Measurements from ENCODE around the gene SERPINH1. TPM values are rescaled to one million over a fixed set of nuclear protein-coding genes. Genes with fewer than 3 reads are reported as not detected.

Gene SERPINH1
- total RNA-seq, 1 donor from 2014 or later = 1,290 TPM

DNA sequence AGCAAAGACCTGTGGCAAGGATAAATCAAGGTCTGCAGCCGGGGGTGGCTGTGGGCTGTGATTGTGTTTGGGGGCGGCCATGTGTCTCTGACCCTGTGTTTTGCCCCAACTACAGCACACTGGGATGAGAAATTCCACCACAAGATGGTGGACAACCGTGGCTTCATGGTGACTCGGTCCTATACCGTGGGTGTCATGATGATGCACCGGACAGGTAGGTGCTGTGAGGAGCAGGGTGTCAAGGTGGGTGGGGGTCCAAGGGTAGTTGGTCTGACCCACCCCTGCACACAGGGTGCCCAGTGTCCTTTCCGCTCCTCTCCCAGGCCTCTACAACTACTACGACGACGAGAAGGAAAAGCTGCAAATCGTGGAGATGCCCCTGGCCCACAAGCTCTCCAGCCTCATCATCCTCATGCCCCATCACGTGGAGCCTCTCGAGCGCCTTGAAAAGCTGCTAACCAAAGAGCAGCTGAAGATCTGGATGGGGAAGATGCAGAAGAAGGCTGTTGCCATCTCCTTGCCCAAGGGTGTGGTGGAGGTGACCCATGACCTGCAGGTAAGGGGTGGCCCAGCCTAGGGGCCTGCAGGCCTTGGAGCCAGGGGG is 6.7 kb downstream of the SERPINH1 start:
- peak overlapping the region; percentile 38 to 100 for H3K27ac ChIP-seq
- peaks cover 11 to 48% of the 10 kb centered on the region in 2 donors for H3K4me1 ChIP-seq

DNA sequence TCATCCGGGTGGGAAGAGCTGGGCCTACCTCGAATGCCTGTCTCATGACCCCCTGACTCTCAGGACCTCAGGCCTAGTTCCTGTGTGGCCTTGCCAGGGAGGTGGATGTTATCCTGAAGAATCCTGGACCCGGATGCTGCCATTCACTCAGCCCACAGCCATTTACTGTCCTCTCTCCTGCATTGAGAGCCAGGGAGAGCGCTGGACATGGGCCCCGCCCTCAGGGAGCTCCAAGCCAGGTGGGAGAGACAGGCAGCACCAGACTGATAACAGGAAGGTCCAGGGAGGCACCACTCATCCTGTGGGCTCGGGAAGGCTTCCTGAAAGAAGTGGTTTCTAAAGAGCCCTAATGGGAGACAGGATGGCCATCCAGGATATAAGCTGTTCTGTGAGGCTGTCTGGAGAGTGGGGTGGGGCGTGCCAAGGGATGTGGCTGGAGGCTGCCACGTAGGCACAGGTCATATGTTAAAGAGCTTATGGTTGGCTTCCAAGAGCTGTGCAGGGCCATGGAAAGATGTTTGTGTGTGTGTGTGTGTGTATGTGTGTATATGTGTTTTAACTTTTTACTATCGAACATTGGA is 8.6 kb downstream of the SERPINH1 start:
- no peak for DNase-seq (ENCODE audit: low spot score in 2 of 2)
- Histone ChIP-seq H3K27ac (peak overlapping the region; percentile 17 to 57), H3K9me3 (no peaks in the 10 kb centered on the region), H3K36me3 (peaks cover 81 to 82% of the 10 kb centered on the region in 2 donors), H3K4me3 (no peak overlapping the region), H3K27me3 (no peaks in the 10 kb centered on the region), H3K4me1 (peaks cover 3 to 34% of the 10 kb centered on the region in 2 donors)
- TF ChIP-seq, protein P1, sequence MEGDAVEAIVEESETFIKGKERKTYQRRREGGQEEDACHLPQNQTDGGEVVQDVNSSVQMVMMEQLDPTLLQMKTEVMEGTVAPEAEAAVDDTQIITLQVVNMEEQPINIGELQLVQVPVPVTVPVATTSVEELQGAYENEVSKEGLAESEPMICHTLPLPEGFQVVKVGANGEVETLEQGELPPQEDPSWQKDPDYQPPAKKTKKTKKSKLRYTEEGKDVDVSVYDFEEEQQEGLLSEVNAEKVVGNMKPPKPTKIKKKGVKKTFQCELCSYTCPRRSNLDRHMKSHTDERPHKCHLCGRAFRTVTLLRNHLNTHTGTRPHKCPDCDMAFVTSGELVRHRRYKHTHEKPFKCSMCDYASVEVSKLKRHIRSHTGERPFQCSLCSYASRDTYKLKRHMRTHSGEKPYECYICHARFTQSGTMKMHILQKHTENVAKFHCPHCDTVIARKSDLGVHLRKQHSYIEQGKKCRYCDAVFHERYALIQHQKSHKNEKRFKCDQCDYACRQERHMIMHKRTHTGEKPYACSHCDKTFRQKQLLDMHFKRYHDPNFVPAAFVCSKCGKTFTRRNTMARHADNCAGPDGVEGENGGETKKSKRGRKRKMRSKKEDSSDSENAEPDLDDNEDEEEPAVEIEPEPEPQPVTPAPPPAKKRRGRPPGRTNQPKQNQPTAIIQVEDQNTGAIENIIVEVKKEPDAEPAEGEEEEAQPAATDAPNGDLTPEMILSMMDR (IDR thresholded peaks at IDR 0.05) = no peak
- intact Hi-C loops (cut with DNase I) = no loop called here

More for the DNA sequence above, 6.7 kb downstream of the SERPINH1 start:
- intact Hi-C loops (cut with DNase I) = no loop called here
- Histone ChIP-seq H3K36me3 (peaks cover 80 to 87% of the 10 kb centered on the region in 2 donors), H3K4me3 (no peak overlapping the region), H3K9me3 (no peaks in the 10 kb centered on the region), H3K27me3 (no peaks in the 10 kb centered on the region)
- DNase-seq (ENCODE audit: low spot score in 2 of 2) = no peak
- TF ChIP-seq, protein P1 (IDR thresholded peaks at IDR 0.05) = no peak

DNA sequence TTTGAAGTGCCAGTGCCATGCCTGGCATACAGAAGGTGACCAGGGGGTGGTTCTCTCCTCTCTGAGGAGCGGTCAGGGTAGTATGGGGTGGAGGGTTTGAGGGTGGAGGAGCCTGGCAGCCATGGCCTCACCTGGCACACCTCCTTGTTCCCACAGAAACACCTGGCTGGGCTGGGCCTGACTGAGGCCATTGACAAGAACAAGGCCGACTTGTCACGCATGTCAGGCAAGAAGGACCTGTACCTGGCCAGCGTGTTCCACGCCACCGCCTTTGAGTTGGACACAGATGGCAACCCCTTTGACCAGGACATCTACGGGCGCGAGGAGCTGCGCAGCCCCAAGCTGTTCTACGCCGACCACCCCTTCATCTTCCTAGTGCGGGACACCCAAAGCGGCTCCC is 9.6 kb downstream of the SERPINH1 start:
- TF ChIP-seq, protein P1 (IDR thresholded peaks at IDR 0.05) = no peak
- Histone ChIP-seq H3K4me1 (peaks cover 4 to 24% of the 10 kb centered on the region in 2 donors), H3K27ac (no peak overlapping the region), H3K9me3 (no peaks in the 10 kb centered on the region), H3K27me3 (no peaks in the 10 kb centered on the region), H3K4me3 (no peak overlapping the region), H3K36me3 (peaks cover 72 to 73% of the 10 kb centered on the region in 2 donors)
- intact Hi-C loops (cut with DNase I) = no loop called here
- DNase-seq (ENCODE audit: low spot score in 2 of 2) = no peak

DNA sequence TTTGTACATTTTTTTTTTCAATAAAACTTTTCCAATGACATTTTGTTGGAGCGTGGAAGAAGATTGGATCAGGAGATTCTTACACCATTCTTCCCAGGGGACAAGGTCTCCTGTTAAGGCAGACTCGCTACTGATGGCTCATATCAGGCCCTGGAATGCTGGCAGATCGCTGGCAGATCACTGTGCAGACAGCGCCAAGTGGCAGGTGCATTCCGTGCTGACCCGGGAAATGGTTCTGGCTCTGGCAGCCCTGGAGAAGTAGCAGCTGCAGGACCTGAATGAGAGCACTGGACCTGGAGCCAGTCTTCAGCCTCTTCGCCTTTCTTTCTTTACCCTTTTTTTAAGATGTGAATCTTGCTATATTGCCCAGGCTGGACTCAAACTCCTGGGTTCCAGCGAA is 10.7 kb downstream of the SERPINH1 start:
- no peak overlapping the region for H3K27ac ChIP-seq
- TF ChIP-seq, protein P1 (IDR thresholded peaks at IDR 0.05) = no peak
- no peaks in the 10 kb centered on the region for H3K9me3 ChIP-seq
- peaks cover 5 to 13% of the 10 kb centered on the region in 2 donors for H3K4me1 ChIP-seq
- no peak overlapping the region for H3K4me3 ChIP-seq
- H3K27me3 ChIP-seq = no peaks in the 10 kb centered on the region
- intact Hi-C loops (cut with DNase I) = no loop called here
- DNase-seq (ENCODE audit: low spot score in 2 of 2) = no peak
- H3K36me3 ChIP-seq = peaks cover 60 to 62% of the 10 kb centered on the region in 2 donors

DNA sequence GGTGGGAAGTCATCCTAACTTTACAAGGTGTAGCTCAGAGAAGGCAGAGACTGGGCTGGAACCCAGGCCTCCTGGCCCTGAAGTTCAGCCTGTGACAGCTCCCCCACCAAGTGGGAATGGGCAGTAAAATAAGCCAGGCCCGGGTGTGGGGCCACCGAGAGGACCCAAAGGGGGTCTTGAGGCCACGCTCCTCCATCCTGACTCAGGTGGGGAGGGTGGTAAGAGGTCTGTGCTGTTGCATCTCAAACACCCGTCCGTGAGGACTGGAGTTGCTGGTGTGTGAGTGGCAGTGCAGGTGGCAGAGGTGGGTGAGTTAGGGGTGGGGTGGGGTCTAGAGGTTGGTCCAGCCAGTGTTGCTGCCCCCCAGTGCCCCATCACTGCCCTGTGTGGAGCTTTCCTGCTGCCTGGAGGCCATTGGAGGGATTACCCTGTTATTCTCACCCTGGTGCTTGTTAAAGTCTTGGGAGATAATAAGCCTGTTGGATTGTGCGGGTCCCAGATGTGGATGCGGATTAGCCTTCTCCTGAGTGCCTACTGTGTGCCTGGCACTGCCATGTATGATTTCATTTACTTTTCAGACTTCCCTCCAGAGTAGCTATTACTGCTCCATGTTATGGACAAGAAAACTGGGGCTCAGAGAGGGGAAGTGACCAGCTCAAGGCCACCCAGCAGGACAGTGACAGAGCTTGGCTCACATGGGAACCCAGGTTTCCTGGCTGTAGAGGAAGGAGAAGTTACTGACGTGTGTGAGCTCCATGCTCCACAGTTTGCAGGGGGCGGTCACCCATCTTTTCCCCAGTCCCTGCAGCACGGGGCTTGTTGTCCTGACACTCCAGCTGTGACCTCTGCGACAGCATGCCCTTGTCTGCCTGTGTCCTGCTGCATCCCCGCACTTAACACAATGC is 12.9 kb downstream of the SERPINH1 start:
- intact Hi-C loops (cut with DNase I) = loop anchor here (1.0 kb wide), 1 partner anchor 28 kb away; no protein-coding TSS in a partner anchor
- H3K9me3 ChIP-seq = no peaks in the 10 kb centered on the region
- DNase-seq (ENCODE audit: low spot score in 2 of 2) = no peak
- peak overlapping the region in 1 of 2 donors; percentile 24 for H3K27ac ChIP-seq
- no peaks in the 10 kb centered on the region for H3K27me3 ChIP-seq
- peaks cover 38 to 40% of the 10 kb centered on the region in 2 donors for H3K36me3 ChIP-seq
- peaks cover 0 to 3% of the 10 kb centered on the region in 2 donors for H3K4me1 ChIP-seq
- no peak overlapping the region for H3K4me3 ChIP-seq
- TF ChIP-seq, protein P1 (IDR thresholded peaks at IDR 0.05) = peak in 2 of 3 experiments; percentile 18 to 32
